IMR-90 (cell line): Measurements from ENCODE around the gene CDC42EP3. TPM values are rescaled to one million over a fixed set of nuclear protein-coding genes. Genes with fewer than 3 reads are reported as not detected.

ENCODE experiments used
- ATAC-seq: fragments of 200-7000 bp; cut with Tn5 transposase; 2 replicates; pipeline ENCODE4 v1.9.1; 2020; ENCODE audit warnings: low read depth, mild to moderate bottlenecking, moderate library complexity
- BruUV-seq: library from RNA; stranded (reverse); fragments of 400-500 nt; replicated peaks from 2 replicates; lab custom pipeline; 2021; lab: Mats Ljungman, UMichigan
- CTCF ChIA-PET: fragments of 300-600 bp; formaldehyde crosslinking; extraction: SDS; loops from one replicate; lab custom pipeline; 2021; ENCODE audit warnings: antibody characterized with exemption; lab: Yijun Ruan, JAX
- POLR2A ChIA-PET: fragments of 300-600 bp; sonication (Branson Sonifier 250); formaldehyde crosslinking; loops from one replicate; lab custom pipeline; 2022; ENCODE audit warnings: antibody characterized with exemption; ENCODE audit not compliant: unreplicated experiment; lab: Charles Lee
- DNase-seq: peaks from one replicate; pipeline ENCODE4 v3.0.0; 2013
- H2AFZ ChIP-seq: replicated peaks from 2 replicates; pipeline ENCODE3; 2013; ENCODE audit warnings: low read length, mild to moderate bottlenecking; ENCODE audit not compliant: poor library complexity
- H2AK5ac ChIP-seq: 2 replicates; pipeline ENCODE4 v1.6.1; 2013; ENCODE audit warnings: low read depth, low read length, inconsistent platforms
- H2AK9ac ChIP-seq: replicated peaks from 2 replicates; pipeline ENCODE3; 2013; ENCODE audit warnings: mild to moderate bottlenecking, low read depth, low read length, moderate library complexity; ENCODE audit not compliant: poor library complexity
- H2BK120ac ChIP-seq: 2 replicates; pipeline ENCODE4 v1.6.1; 2013; ENCODE audit warnings: low read depth, low read length, inconsistent platforms
- H2BK15ac ChIP-seq: 3 replicates; pipeline ENCODE4 v1.6.1; 2013; ENCODE audit warnings: low read depth, low read length, inconsistent platforms
- H2BK20ac ChIP-seq: 2 replicates; pipeline ENCODE4 v1.6.1; 2013; ENCODE audit warnings: low read depth, mild to moderate bottlenecking, inconsistent platforms, low read length, moderate library complexity
- H2BK5ac ChIP-seq: 2 replicates; pipeline ENCODE4 v1.6.1; 2013; ENCODE audit warnings: mild to moderate bottlenecking, low read depth, low read length, inconsistent platforms; ENCODE audit not compliant: poor library complexity, severe bottlenecking
- H3K14ac ChIP-seq: replicated peaks from 2 replicates; pipeline ENCODE4 v1.6.1; 2013; ENCODE audit warnings: low read depth, low read length, inconsistent platforms
- H3K18ac ChIP-seq: 2 replicates; pipeline ENCODE4 v1.6.1; 2013; ENCODE audit warnings: low read depth, low read length, control low read depth
- H3K23ac ChIP-seq: 2 replicates; pipeline ENCODE4 v1.6.1; 2013; ENCODE audit warnings: low read depth, low read length, inconsistent platforms
- H3K27ac ChIP-seq: 2 replicates; pipeline ENCODE4 v1.5.1; 2013; ENCODE audit warnings: mild to moderate bottlenecking, control low read depth, low read length; ENCODE audit not compliant: insufficient read depth
- H3K27me3 ChIP-seq: 2 replicates; pipeline ENCODE4 v1.6.1; 2013; ENCODE audit warnings: low read length; ENCODE audit not compliant: control insufficient read depth, insufficient read depth
- H3K36me3 ChIP-seq: 2 replicates; pipeline ENCODE4 v1.6.1; 2013; ENCODE audit warnings: low read length, mixed read lengths; ENCODE audit not compliant: control insufficient read depth, insufficient read depth
- H3K4ac ChIP-seq: 2 replicates; pipeline ENCODE4 v1.6.1; 2013; ENCODE audit warnings: low read depth, low read length, inconsistent platforms
- H3K4me1 ChIP-seq: 2 replicates; pipeline ENCODE4 v1.6.1; 2013; ENCODE audit warnings: low read length, mixed read lengths; ENCODE audit not compliant: control insufficient read depth, insufficient read depth
- H3K4me2 ChIP-seq: 2 replicates; pipeline ENCODE4 v1.6.1; 2013; ENCODE audit warnings: low read depth, mild to moderate bottlenecking, control low read depth, low read length, moderate library complexity
- H3K4me3 ChIP-seq: 2 replicates; pipeline ENCODE4 v1.5.1; 2013; ENCODE audit warnings: low read depth, mild to moderate bottlenecking, control low read depth, low read length, moderate library complexity; ENCODE audit not compliant: insufficient read depth
- H3K56ac ChIP-seq: 2 replicates; pipeline ENCODE4 v1.6.1; 2013; ENCODE audit warnings: low read length, inconsistent platforms; ENCODE audit not compliant: insufficient read depth; ENCODE audit errors: extremely low read depth
- H3K79me1 ChIP-seq, 2 experiments: 2 replicates each; pipeline ENCODE4 v1.6.1; 2013; ENCODE audit warnings: low read length in 2 of 2, inconsistent platforms in 1 of 2, low read depth in 1 of 2
- H3K9ac ChIP-seq: 2 replicates; pipeline ENCODE4 v1.6.1; 2013; ENCODE audit warnings: low read depth, low read length, control low read depth
- H3K9me1 ChIP-seq: 2 replicates; pipeline ENCODE4 v1.6.1; 2013; ENCODE audit warnings: low read length, inconsistent platforms; ENCODE audit not compliant: insufficient read depth
- H3K9me3 ChIP-seq: 2 replicates; pipeline ENCODE4 v1.6.1; 2013; ENCODE audit warnings: low read length; ENCODE audit not compliant: control insufficient read depth, insufficient read depth
- H4K20me1 ChIP-seq: 2 replicates; pipeline ENCODE4 v1.6.1; 2013; ENCODE audit warnings: low read length, inconsistent platforms; ENCODE audit not compliant: insufficient read depth
- H4K5ac ChIP-seq: 2 replicates; pipeline ENCODE4 v1.6.1; 2013; ENCODE audit warnings: mild to moderate bottlenecking, low read depth, low read length, control low read depth
- H4K8ac ChIP-seq, 2 experiments: 2 replicates each; pipeline ENCODE4 v1.6.1; 2013; ENCODE audit warnings: low read depth in 2 of 2, low read length in 2 of 2, control low read depth in 1 of 2, inconsistent platforms in 1 of 2
- H4K91ac ChIP-seq: 2 replicates; pipeline ENCODE4 v1.6.1; 2013; ENCODE audit warnings: low read depth, low read length, inconsistent platforms; ENCODE audit not compliant: insufficient read depth
- BHLHE40 ChIP-seq: fragments of 150-350 bp; IDR thresholded peaks from 2 replicates; pipeline ENCODE4 v1.6.1; 2016; ENCODE audit warnings: mild to moderate bottlenecking, low read depth, low read length
- CEBPB ChIP-seq: IDR thresholded peaks from 2 replicates; pipeline ENCODE4 v1.6.1; 2012; ENCODE audit warnings: low read depth, low read length, improper control_type of control experiment
- CHD1 ChIP-seq: IDR thresholded peaks from 2 replicates; pipeline ENCODE4 v1.6.1; 2012; ENCODE audit warnings: low read depth, low read length, improper control_type of control experiment
- CTCF ChIP-seq: conservative IDR thresholded peaks from 2 replicates; pipeline ENCODE4 v1.5.1; 2012; ENCODE audit warnings: mild to moderate bottlenecking, low read depth, low read length, improper control_type of control experiment
- FOS ChIP-seq: fragments of 150-350 bp; IDR thresholded peaks from 2 replicates; pipeline ENCODE4 v1.6.1; 2016; ENCODE audit warnings: low read depth, low read length
- MAFK ChIP-seq: IDR thresholded peaks from 2 replicates; pipeline ENCODE4 v1.6.1; 2012; ENCODE audit warnings: low read depth, low read length, improper control_type of control experiment
- NFE2L2 ChIP-seq: fragments of 150-350 bp; IDR thresholded peaks from 2 replicates; pipeline ENCODE4 v1.6.1; 2016; ENCODE audit warnings: low read depth, mild to moderate bottlenecking, low read length
- POLR2A ChIP-seq: IDR thresholded peaks from 2 replicates; pipeline ENCODE4 v1.6.1; 2012; ENCODE audit warnings: mild to moderate bottlenecking, low read depth, low read length
- RAD21 ChIP-seq: IDR thresholded peaks from 2 replicates; pipeline ENCODE4 v1.6.1; 2012; ENCODE audit warnings: low read length, improper control_type of control experiment
- RFX5 ChIP-seq: IDR thresholded peaks from 2 replicates; pipeline ENCODE4 v1.8.0; 2012; ENCODE audit warnings: low read depth, mild to moderate bottlenecking, low read length, moderate library complexity
- SMC3 ChIP-seq: fragments of 150-350 bp; IDR thresholded peaks from 2 replicates; pipeline ENCODE4 v1.6.1; 2016; ENCODE audit warnings: low read depth, mild to moderate bottlenecking, antibody characterized with exemption, low read length, moderate library complexity
- WGBS, 2 experiments: methylation state at CpG; one replicate each; pipeline versions ENCODE4 v1.1.5 to v1.1.7; 2013; ENCODE audit warnings: missing lambda C conversion rate in 2 of 2; ENCODE audit not compliant: insufficient read length in 1 of 2; ENCODE audit errors: extremely low coverage in 2 of 2; 5-methylcytosine and 5-hydroxymethylcytosine counted together
- dilution Hi-C: fragments of 300-500 bp; cut with HindIII; formaldehyde crosslinking; loops from one replicate; pipeline ENCODE4 v1.14.3; 2018; ENCODE audit warnings: low sequenced_read_pairs; ENCODE audit not compliant: unreplicated experiment
- in situ Hi-C: fragments of 300-500 bp; cut with MboI; formaldehyde crosslinking; loops from 3 replicates; pipeline ENCODE4 v1.14.3; 2019; ENCODE audit warnings: low sequenced_read_pairs, inconsistent platforms, mixed read lengths
- intact Hi-C: fragments of 100-400 bp; cut with micrococcal nuclease; formaldehyde crosslinking; loops from 2 replicates; pipeline ENCODE4 v1.10.0; 2022
- polyA plus RNA-seq, 3 experiments: library from polyadenylated mRNA; depleted of rRNA; stranded (reverse); fragments of >200 nt; gene quantifications; 2 replicates each; pipeline ENCODE4 v1.2.3, GENCODE V29; 2012; ENCODE audit warnings: low replicate concordance in 1 of 3
- total RNA-seq: library from RNA; depleted of rRNA; stranded (reverse); fragments of >200 nt; gene quantifications from 2 replicates; pipeline ENCODE4 v1.2.3, GENCODE V29; 2012

CDC42EP3 gene
- total and polyA plus RNA-seq, 2 of the 4 experiments (the other 2 are of a cell fraction), result 167 to 193 TPM

GRCh38 chr2:37599688-37600525, 71.5 kb downstream of the CDC42EP3 start:
- intact Hi-C loops (no loop called here), dilution Hi-C loops (no loop called here), in situ Hi-C loops (no loop called here)
- no peaks in the 10 kb centered on the region for H3K36me3 ChIP-seq
- H3K18ac ChIP-seq, result no peak overlapping the region
- POLR2A ChIA-PET, result no interaction called here
- H2AK5ac ChIP-seq, result no peak overlapping the region
- no peaks in the 10 kb centered on the region for H3K9me3 ChIP-seq
- H3K79me1 ChIP-seq, result no peaks in the 10 kb centered on the region
- no TSS peak for BruUV-seq
- H3K9ac ChIP-seq, result no peak overlapping the region
- no peak overlapping the region for H2BK15ac ChIP-seq
- DNase-seq (no peak), ATAC-seq (no peak)
- H2BK20ac ChIP-seq, result no peak overlapping the region
- TF ChIP-seq CHD1 (no peak), CEBPB (no peak), CTCF (no peak), POLR2A (no peak), RAD21 (no peak), FOS (no peak), NFE2L2 (no peak), SMC3 (no peak), BHLHE40 (no peak), RFX5 (no peak), MAFK (no peak)
- no peak overlapping the region for H4K5ac ChIP-seq
- H3K4me1 ChIP-seq, result peaks cover 9% of the 10 kb centered on the region
- H3K56ac ChIP-seq, result no peak overlapping the region
- no peaks in the 10 kb centered on the region for H3K27me3 ChIP-seq
- no peaks in the 10 kb centered on the region for H4K20me1 ChIP-seq
- no peak overlapping the region for H3K27ac ChIP-seq
- peaks cover 4% of the 10 kb centered on the region; the same call in 1 of the 2 replicates for H3K9me1 ChIP-seq
- no peak overlapping the region for H2AK9ac ChIP-seq
- H3K4ac ChIP-seq, result no peak overlapping the region
- no peak overlapping the region for H3K4me3 ChIP-seq
- CTCF ChIA-PET, result no interaction called here
- WGBS, 2 experiments, result 100% methylated on average over 3 of the region's 17 CpGs; no CpG with 5 or more reads in 1 of the 2 experiments
- no peak overlapping the region for H2BK120ac ChIP-seq
- no peak overlapping the region for H2AFZ ChIP-seq
- no peak overlapping the region for H2BK5ac ChIP-seq
- H3K23ac ChIP-seq, result no peak overlapping the region
- no peak overlapping the region for H4K91ac ChIP-seq
- H4K8ac ChIP-seq, result no peak overlapping the region
- no peak overlapping the region for H3K14ac ChIP-seq
- no peak overlapping the region for H3K4me2 ChIP-seq
